Neutrophil (primary cell): ENCODE data around the gene TTC7B.

ENCODE experiments used
- H3K27ac ChIP-seq: fragments of 200-600 bp; sonication (generic); 2 replicates; pipeline ENCODE4 v1.5.1; 2016; ENCODE audit warnings: mild to moderate bottlenecking, moderate library complexity
- H3K27me3 ChIP-seq: fragments of 200-600 bp; sonication (generic); 2 replicates; pipeline ENCODE4 v1.6.0; 2016; ENCODE audit warnings: mild to moderate bottlenecking
- H3K36me3 ChIP-seq: fragments of 200-600 bp; sonication (generic); 2 replicates; pipeline ENCODE4 v1.5.1; 2017
- H3K4me1 ChIP-seq, 2 experiments: fragments of 200-600 bp in 1 of 2; sonication (generic) in 1 of 2; 1 replicate in 1 of 2; 2 replicates in 1 of 2; pipeline versions ENCODE4 v1.5.1 to v1.6.1; 2013 to 2016; ENCODE audit warnings: low read depth in 1 of 2, low read length in 1 of 2, mild to moderate bottlenecking in 1 of 2, moderate library complexity in 1 of 2; ENCODE audit not compliant: control insufficient read depth in 1 of 2, insufficient read depth in 1 of 2
- H3K4me3 ChIP-seq, 2 experiments: fragments of 200-600 bp in 1 of 2; sonication (generic) in 1 of 2; 1 replicate in 1 of 2; 2 replicates in 1 of 2; pipeline ENCODE4 v1.5.1; 2013 to 2016; ENCODE audit warnings: low read depth in 1 of 2, low read length in 1 of 2, mild to moderate bottlenecking in 1 of 2, moderate library complexity in 1 of 2
- H3K9me3 ChIP-seq: fragments of 200-600 bp; sonication (generic); 2 replicates; pipeline ENCODE4 v1.5.1; 2016
- CTCF ChIP-seq: fragments of 200-600 bp; sonication (generic); IDR thresholded peaks from 2 replicates; pipeline ENCODE4 v1.5.1; 2016; ENCODE audit warnings: antibody characterized with exemption

Gene TTC7B

GRCh38 chr14:90758028-90758889 lies 58.0 kb downstream of the TTC7B start:
- H3K27me3 ChIP-seq = no peaks in the 10 kb centered on the region
- H3K4me3 ChIP-seq = peak overlapping the region; percentile 73 to 75
- H3K4me1 ChIP-seq = peaks cover 17 to 18% of the 10 kb centered on the region in 2 experiments
- peak overlapping the region; percentile 79 for H3K27ac ChIP-seq
- peak; percentile 92 for TF ChIP-seq CTCF
- no peaks in the 10 kb centered on the region for H3K9me3 ChIP-seq
- H3K36me3 ChIP-seq = no peaks in the 10 kb centered on the region

- Histone ChIP-seq H3K36me3 (no peaks in the 10 kb centered on the region), H3K4me3 (peak overlapping the region; percentile 62 to 75), H3K27ac (no peak overlapping the region), H3K9me3 (no peaks in the 10 kb centered on the region), H3K4me1 (peaks cover 17 to 18% of the 10 kb centered on the region in 2 experiments), H3K27me3 (no peaks in the 10 kb centered on the region)
- no peak for TF ChIP-seq CTCF
Observed at GRCh38 chr14:90757452-90757851, 58.8 kb downstream of the TTC7B start.

GRCh38 chr14:90756755-90757345 lies 59.4 kb downstream of the TTC7B start:
- peaks cover 17 to 18% of the 10 kb centered on the region in 2 experiments for H3K4me1 ChIP-seq

DNA sequence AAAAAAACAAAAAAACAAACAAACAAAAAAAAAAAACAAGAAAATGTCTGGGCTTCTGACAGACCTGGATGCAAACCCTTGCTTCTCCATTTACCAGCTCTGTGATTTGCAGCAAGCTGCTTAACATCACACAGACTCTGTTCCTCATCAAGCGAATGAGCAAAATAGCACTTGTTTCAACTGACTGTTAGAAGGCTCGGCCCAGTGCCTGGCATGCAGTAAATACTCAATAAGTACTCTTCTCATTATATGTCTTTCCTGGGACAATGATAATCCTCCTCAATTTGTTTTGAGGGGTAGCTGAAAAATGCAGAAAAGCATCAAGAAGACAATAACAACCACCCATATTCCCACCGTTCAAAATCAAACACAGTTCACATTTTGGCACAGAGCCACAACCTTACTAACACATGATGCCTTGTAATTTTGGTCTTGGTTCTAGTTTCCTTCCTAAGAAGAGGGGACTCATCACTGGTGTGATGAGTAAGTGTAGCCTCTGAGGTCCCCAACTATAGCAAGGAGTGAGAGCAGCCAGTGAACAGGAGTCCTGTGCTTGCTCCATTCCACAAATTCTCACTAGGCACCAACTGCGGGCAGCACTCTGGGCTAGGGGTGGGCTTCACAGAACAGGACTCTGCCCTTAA lies 60.4 kb downstream of the TTC7B start:
- Histone ChIP-seq H3K4me3 (no peak overlapping the region), H3K36me3 (no peaks in the 10 kb centered on the region), H3K27me3 (no peaks in the 10 kb centered on the region), H3K4me1 (peaks cover 17 to 18% of the 10 kb centered on the region in 2 experiments), H3K9me3 (no peaks in the 10 kb centered on the region), H3K27ac (no peak overlapping the region)
- no peak for TF ChIP-seq CTCF

More at GRCh38 chr14:90756755-90757345, 59.4 kb downstream of the TTC7B start:
- Histone ChIP-seq H3K36me3 (no peaks in the 10 kb centered on the region), H3K27ac (no peak overlapping the region), H3K27me3 (no peaks in the 10 kb centered on the region), H3K4me3 (no peak overlapping the region), H3K9me3 (no peaks in the 10 kb centered on the region)
- TF ChIP-seq CTCF = no peak

- Histone ChIP-seq H3K36me3 (no peaks in the 10 kb centered on the region), H3K27me3 (no peaks in the 10 kb centered on the region), H3K27ac (no peak overlapping the region), H3K9me3 (no peaks in the 10 kb centered on the region), H3K4me1 (peaks cover 10% of the 10 kb centered on the region in 2 experiments), H3K4me3 (no peak overlapping the region)
- TF ChIP-seq CTCF = no peak
Observed at GRCh38 chr14:90753456-90754005, 62.7 kb downstream of the TTC7B start.
